Activated T-cell treated with anti-CD3 and anti-CD28 coated beads for 48 hours (primary cell): Measurements from ENCODE around the gene MPRIP.
"Not testable (repeated sequence)": the region's sequence is repeated elsewhere in the genome, so short reads cannot be mapped to it uniquely, and the experiment has no call there.

ENCODE experiments used
- DNase-seq: peaks from one replicate; pipeline ENCODE4 v3.0.0-alpha.2; 2020; ENCODE audit warnings: low read depth

MPRIP gene

DNA sequence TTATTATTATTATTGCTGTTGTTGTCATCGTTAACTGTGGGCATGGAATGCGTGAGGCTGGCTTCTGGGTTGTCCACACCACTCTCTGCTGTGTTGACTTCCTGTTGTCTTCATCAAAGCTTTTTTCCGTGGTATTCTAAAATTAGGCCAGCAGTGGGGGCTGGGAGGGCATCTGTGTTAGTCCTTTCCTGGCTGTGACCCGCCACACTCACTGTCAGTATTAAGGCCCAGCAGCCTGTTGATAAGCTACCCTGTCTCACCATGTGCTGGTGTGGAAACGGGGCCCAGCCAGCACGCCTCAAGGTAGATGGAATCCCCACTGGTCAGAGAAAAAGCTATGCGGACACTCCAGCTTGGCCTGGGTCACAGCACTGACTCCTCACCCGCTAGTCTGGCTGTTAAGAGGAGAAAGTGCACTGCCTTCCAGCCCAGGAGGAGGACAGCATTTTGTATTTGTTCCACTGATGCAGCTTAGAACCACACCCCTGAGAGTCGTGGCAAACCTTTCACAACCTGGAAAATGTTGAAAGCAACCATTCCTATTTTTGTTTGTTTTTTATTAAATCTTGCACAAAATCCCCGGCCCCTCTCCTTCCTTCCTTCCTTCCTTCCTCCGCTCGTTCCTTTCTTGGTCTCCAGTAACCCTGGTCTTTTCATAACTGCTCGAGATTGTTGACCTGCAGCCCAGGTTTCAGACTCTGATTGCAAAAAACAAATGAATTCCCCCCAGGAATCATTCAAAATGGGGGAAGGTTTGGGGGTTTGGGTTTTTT is 142.9 kb downstream of the MPRIP start:
- DNase-seq: not testable (repeated sequence)

DNA sequence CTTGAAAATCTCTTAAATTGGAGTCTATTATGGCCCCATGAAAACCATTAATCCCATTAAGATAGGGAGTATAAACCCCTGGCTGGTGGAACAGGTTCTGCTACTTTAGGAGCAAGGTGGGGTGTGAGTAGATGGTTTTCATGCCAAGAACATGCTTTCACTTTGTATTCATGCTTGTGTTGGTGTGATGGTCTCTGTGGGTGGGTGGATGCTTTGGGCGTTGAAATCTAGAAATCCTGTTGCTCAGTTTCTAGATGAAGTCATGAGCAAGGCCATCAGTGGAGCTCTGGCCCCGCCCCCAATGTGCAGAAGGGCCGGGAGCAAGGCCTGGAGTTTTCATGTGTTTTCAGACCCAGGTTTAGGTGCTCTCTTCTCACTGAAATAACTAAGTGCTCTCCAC is 143.8 kb downstream of the MPRIP start:
- peak; percentile 54 for DNase-seq

DNA sequence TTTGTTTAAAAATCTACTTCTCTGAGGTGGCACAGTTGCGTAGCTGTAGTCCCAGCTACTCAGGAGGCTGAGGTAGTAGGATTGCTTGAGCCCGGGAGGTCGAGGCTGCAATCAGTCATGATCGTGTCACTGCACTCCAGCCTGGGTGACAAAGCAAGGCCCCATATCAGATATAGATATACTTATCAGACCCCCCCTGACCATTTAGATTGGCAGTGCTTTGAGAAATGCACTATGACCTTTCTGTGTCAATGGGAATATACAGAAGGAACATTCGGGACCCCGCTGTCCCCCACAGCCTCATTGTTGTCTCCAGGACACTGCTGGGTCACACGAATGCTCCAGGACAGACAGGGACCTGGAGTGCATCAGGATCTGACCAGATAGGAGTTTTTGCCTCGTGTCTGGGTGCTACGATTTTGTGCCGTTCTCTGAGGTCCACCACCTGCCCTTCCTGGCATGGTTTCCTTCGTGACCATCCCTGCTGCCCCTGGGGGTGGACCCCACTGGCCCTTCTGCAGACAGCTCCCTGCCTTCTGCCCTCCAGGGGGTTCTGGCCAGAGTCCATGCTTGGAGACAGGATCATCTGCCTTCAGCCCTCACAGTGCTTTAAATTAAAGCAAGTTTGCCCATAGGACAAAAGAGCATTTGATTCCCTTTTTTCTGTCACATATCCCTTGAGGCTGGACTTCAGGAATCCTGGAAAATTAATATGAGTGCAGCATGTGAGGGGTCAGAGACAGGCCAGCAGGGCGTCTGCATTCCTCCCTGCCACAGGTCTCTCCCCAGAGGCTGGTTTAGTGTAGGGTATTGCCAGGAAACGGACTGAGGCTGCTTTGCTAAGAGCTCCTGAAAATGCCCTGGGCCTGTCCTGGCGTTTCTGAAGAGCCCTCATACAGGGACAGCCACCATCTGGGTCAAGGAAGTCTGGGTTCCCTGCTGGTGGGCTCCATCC is 144.6 kb downstream of the MPRIP start:
- no peak for DNase-seq

DNA sequence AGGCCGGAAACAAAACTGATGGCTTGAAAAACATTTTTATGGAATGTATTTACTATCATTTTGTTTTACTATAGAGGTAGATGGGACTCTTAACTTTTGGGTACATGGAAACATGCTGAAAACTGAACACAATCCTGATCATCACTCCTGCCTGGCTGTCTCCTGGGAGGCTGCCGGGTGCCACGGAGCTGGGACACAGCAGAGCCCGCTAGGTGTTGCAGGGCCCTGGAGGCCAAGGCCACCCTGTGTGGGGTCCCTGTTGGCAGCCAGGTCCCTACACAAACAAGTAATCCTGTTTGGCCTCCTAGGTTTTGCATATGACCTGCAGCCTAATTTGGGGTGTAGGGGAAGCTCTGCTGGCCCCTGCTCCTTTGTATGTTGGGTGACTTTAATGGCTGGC is 146.3 kb downstream of the MPRIP start:
- no peak for DNase-seq

DNA sequence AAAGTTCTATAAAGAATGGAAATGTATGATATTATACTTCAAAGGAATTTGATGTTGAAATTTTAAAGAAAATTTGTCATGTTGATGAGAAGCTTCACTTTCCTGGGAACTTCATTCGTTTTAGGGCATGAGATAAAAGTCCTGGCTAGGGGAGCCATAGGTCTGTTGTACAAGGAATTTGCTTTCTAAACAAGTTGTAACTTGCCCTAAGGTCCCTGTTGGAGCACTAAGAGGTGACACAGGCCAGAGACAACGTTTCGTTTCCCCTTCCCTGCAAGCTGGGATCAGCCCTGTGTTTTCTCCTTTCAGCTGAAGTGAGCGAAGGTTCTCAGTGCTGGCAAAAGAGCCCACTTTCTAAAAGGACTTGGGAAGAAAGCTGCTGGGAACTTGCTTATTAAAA is 147.3 kb downstream of the MPRIP start:
- DNase-seq: no peak

DNA sequence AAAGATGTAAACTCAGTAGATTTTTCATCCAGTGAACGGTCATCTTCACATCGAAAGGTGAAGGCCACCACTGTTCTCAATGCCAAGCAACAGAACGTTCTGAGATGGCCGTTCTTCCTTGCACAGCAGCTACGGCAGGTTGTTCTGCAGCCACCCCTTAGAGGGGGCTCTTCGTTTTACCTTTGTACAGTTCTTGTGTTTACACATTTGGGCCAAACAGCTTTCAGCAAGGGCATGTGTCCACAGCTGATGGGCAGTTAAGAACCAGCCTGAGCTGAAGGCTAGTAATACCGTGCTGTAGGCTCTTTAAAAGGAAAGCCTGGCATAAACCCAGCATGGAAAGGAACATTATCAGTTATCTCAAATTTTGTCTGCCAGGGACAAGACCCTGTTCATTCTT is 147.9 kb downstream of the MPRIP start:
- DNase-seq: no peak

DNA sequence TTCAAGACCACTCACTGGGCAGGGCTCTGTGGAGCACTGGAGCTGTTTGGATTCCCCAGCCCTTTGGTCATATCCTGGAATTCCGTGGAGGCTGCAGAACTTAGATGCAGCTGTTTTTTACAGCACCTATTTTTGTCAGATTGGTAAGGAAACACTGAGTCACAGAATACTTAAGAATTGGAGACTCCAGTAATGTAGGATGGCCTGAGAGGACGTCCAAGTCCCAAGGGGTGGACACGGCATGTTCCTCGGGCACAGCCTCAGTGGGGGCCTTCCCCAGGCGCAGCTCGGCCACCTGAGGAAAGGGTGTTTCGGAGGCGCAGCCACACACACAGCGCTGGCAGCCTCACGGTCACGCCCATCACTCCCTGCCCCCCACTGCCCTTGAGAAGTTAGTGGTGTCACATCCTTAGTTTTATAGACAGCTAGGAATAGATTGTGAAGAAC is 149.1 kb downstream of the MPRIP start:
- no peak for DNase-seq

DNA sequence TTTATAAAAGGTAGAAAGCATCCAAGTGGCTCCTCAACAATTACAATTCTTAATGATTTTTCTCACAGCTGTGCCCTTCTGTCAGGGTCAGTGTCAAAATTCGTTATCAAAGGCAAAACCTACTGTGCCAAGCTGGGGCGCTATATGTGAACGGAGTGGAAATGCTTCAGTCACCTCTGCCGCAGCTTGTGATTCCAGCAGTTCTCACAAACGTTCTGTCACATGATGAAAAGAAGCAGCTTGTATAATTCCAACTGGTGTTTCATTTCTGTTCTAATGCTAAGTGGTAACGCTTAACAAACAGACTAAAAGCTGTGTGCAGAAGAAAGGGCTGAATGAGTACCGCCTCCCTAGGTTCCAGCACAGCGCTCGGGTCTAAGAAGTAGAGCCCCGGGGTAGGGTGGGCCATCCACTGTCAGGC is 149.7 kb downstream of the MPRIP start:
- no peak for DNase-seq

DNA sequence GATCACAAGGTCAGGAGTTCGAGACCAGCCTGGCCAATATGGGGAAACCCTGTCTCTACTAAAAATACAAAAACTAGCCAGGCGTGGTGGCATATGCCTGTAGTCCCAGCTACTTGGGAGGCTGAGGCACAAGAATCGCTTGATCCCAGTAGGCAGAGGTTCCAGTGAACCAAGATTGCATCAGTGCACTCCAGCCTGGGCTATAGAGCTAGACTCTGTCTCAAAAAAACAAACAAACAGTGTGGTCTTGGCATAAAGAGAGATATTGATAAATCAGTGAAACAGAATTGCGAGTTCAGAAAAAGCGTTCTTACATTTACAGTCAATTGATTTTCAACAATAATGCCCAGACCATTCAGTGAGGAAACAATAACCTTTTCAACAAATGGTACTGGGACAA is 153.2 kb downstream of the MPRIP start:
- not testable (repeated sequence) for DNase-seq

DNA sequence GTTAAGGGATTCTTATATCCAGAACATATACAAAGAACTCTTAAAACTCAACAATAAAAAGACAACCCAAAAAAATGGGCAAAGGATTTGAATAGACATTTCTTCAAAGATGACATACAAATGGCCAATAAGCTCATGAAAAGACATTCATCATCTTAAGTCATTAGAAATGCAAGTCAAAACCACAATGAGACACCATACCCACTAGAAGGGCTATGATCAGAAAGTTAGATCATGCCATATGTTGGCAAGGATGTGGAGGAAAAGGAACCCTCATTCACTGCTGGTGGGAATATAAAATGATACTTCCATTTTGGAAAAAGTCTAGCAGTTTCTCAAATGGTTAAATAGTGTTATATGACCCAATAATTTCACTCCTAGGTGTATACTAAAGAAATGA is 154.5 kb downstream of the MPRIP start:
- no peak for DNase-seq

DNA sequence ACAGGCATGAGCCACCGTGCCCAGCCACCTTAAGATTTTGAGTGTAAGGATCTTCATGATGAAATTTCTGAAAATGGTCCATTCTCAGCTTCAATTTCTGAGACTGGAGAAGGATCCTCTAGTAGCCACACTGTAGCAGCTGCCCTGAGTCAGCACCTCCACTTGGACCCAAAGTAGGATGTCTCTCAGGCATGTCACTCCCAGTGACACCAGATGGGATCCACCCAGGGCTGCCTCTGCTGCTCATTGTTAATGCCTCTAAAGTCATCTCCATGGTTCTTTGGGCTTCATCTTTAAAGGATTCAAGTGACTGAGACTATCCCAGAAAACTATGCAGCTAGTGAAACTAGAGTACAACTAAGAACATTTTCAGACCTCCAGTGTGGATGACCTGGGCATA is 156.0 kb downstream of the MPRIP start:
- no peak for DNase-seq

DNA sequence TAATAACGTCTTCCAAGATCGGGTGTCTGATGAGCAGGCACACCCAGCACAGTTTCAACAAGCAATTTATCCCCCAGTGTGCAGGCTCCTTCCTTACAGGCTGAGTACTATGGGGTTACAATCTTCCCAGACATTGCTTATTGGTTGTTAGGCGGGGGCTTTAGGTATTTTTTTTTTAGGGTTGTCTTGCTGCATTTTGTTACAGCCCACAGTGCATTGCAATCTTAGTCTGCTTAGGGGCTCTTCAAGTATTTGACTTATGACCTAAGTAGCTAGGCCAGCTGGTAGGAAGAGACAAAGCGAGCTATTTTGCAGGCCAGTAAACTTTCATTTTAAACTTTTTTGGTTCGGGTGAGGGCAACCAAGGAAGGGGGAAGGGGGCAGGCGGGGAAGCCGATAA is 158.1 kb downstream of the MPRIP start:
- no peak for DNase-seq

DNA sequence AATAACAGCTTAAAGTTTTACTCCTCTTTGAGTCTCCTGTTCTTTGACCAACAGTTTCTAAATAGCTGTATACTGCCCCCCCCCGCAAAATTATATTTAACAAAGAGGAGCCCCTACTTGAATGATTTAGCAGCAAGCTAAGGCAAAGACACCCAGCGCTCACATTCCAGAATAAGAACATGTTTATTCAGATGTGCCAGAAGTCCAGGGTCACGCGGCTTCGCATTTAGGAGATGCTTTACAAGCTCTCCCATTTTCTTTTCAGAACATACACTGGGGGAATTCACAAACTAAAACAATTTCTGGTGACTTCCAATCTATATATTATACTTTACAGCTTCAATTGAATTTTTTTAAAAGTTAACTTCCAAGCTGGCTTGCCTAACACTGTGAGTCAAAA is 158.6 kb downstream of the MPRIP start:
- DNase-seq: no peak

DNA sequence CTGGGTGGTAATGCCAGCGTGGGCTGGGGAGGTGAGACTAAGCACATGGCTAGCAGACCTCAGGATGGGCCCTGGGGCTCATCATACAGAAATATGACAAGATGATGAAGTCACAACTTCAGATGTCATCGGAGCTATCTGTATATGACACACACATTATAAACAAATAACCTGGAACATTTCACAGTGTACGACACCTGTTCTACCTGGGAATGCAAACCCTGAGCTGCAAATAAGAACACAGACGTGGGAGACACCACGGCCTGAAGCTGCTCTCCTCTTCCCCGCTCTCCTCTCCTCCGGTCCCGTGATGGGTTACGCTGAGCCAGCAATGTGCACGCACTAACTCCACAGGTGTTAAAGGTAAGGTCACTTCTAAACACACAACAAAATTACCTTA is 159.0 kb downstream of the MPRIP start:
- no peak for DNase-seq

DNA sequence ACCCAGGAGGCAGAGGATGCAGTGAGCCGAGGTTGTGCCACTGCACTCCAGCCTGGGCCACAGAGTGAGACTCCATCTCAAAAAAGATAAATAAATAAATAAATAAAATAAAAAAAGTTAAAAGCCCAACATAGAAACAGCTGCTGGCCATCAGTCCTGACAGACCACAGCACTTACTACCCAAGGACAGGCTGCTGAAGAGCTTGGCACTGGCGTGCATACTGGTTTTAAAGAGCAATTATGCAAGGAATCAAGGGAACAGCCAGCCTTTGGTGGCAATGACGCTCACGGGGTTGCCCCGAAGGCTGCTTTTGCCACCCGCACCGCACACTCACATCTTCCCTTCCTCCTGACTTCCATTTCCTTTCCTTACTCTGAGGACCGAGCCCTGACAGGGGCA is 159.7 kb downstream of the MPRIP start:
- no peak for DNase-seq

DNA sequence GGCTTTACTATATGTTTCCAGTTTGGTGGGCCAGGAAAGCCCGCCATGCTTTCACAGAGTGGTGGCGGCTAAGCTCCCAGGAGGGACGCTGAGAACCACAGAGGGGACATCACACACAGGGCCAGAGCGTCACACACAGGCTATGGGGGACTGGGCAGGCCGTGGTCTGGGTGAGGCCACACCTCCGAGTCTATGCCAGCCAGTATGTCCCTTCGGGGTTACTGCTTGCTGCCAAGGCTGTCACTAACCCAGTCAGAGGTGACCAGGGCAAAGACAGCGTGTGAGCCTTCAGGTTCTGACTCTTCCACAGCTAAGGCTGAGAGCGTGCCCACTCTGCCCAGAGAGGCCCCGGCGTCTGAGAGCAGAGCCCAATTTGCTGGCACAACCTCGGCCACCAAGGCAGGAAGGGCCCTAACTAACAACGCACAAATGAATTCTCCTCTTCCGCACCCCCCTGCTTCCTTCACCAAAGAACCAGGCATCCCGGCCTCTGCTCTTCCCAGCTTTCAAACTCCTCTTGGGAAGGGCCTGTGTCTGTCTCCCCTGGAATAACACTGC is 161.0 kb downstream of the MPRIP start:
- no peak for DNase-seq

DNA sequence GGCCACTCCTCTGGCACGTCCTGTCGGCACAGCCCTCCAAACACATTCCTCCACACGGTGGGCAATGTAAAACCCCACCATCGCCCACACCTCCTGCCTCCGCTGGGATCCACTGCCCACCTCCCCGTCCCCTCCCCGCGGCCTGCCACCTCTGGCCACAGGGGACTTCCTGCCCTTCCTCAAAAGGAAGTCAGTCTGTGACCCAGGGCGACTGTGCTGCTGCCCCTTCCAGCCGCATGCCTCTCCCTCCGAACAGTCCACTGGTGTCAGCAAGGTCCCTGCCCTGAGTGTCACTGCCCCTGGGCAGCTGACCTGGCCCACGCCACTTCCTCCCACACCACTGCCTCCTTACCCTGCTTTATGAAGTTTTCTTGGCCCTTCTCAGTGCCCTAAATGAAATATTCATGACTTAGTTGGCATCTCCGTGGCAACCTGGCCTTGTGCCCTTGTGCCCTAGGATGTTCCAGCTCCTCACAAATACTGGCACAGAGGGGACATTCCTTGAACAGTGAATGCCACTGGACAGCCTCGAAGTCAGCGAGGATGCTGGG is 161.9 kb downstream of the MPRIP start:
- DNase-seq: no peak

DNA sequence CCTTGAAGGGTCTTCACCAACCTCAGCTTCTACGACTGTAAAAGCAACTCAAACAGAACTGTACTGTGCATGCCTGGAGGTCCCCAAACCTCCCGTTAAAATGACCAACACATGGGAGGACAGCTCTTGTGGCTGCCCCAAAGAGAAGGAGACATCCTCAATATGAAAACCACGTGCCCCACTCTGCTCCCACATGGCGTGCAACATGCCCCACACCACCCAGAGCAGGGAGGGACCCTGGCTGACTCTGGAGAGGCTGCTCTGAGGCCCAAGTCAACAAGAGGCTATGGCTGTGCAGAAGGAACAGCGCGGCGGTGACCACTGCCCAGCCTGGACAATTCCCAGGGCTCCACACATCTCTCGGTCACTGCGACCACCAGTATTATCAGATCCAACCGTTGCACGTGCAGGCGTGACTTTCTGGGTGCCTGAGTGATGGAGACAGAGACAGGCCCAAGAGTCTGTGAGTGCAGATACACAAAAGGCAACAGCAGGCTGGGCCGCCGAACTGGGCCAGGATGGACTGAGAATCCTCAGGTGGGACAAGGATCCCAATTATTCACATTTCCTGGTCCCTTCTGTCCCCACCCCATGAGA is 162.5 kb downstream of the MPRIP start:
- DNase-seq: no peak

DNA sequence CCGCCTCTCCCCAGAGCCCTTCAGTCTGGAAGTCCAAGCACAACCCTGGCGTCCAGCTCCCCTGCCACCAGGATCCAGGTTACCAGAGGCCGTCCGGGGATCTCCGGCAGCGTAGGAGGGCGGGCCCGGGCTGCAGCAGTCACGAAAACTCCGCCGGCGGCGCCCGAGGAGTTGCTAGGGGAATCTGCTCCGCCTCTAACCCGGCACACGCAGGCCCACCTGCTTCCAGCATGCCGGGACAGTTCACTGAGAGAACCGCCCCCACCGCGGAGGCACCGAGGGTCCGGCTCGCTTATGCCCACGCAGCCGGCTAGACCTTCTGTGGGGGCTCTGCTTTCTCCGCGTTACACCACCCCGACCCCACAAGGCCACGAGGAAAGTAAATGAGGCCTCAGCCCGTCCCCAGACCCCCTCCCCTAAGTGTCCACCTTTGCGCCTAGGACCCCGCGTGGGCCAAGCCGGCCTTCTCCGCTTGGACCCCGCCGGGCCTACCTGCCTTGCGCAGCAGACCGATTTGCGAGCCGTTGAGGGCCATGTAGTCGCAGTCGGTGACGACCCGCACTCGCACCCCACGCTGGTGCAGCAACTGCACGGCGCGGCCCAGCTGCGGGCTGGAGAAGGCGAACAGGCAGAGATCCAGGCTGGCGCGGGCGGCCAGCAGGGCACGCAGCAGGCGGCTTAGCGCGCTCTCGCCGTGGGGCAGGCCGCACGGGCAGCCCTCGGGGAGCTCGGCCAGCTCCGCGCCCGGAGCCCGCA is 163.3 kb downstream of the MPRIP start:
- DNase-seq: peak; percentile 56

DNA sequence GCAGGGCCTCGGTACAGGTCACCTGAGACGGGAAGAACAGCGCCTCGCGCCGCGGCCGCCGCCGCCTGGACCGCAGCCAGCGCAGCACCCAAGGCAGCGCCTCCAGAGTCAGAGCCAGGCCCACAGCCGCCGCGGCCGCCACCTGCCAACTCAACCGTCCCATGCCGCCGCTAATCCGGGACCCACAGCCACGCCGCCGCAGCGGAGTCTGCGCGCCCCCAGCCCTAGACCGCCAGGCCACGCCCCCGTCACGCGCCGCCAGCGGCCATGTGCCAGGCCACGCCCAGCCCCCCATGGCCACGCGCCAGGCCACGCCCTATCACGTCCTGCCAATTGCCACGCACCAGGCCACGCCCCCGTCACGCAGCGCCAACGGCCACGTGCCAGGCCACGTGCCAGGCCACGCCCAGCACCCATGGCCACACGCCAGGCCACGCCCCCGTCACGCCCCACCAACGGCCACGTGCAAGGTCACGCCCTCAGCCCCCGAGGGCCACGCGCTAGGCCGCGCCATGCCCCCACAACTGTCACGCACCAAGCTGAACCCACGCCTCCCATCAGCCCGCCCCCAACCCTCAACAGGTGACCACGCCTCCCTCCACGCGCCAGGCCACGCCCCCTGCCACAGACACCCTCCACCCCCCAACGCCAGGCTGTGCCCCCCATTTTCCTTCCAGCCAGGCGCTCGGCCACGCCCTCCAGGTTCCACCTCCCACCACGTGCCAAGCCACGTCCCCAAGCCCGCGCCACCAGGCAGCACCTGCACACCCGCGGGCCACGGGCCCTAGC is 164.1 kb downstream of the MPRIP start, which contains the start of gene PLD6:
Gene PLD6 (minus strand): TSS at position 210 of the 789 bp plus-strand sequence. CDS start 47 bp downstream, at position 163.
- peak; percentile 87 for DNase-seq
